ENCODE measurements around the gene MRPL50. TPM values are rescaled to one million over a fixed set of nuclear protein-coding genes. Genes with fewer than 3 reads are reported as not detected.
"Not testable (repeated sequence)": the region's sequence is repeated elsewhere in the genome, so short reads cannot be mapped to it uniquely, and the experiment has no call there.

The MRPL50 gene
- total and polyA plus RNA-seq, 2 donors, result 8.3 to 26.6 TPM

- DNase-seq (ENCODE audit: extremely low spot score), result no peak
- H3K36me3 ChIP-seq (ENCODE audit: insufficient read depth), result peaks cover 24% of the 10 kb centered on the region
- H3K27ac ChIP-seq (ENCODE audit: low read depth), result no peak overlapping the region
- 95% methylated on average over 9 of the region's 9 CpGs for WGBS
- no peak overlapping the region for H3K4me3 ChIP-seq (ENCODE audit: low read depth, low read length)
- H3K4me1 ChIP-seq (ENCODE audit: insufficient read depth), result peaks cover 4% of the 10 kb centered on the region
These were observed 5.3 kb upstream of the MRPL50 start for GRCh38 chr9:101403516-101404285.

DNA sequence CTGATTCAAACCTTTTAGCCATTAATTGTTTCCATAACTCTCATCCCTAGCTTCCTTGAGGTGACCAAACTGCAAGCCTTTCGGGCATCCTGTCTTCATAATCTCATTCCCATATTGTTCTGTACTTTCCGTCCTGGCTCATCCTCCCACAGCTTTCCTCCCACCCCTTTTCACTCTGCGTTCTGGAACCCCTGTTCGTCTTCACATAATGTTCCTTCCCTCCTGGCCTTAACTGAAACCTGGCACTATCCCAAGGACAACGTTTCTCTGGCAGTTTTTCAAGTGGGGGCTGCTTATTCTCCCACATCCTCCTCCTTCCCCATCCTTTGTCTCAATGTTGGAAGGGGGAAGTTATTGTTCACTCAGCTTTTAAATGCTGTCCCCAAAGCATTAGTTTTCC, 1.7 kb upstream of the MRPL50 start:
- H3K4me3 ChIP-seq (ENCODE audit: low read depth, low read length), result no peak overlapping the region
- H3K4me1 ChIP-seq (ENCODE audit: insufficient read depth), result peaks cover 4% of the 10 kb centered on the region
- no peak overlapping the region for H3K27ac ChIP-seq (ENCODE audit: low read depth)
- WGBS, result 46% methylated on average over 5 of the region's 5 CpGs
- DNase-seq (ENCODE audit: extremely low spot score), result no peak
- peaks cover 9% of the 10 kb centered on the region for H3K36me3 ChIP-seq (ENCODE audit: insufficient read depth)

GRCh38 chr9:101399643-101399970, 1.2 kb upstream of the MRPL50 start:
- 13% methylated on average over 2 of the region's 2 CpGs for WGBS
- DNase-seq (ENCODE audit: extremely low spot score), result no peak
- Histone ChIP-seq H3K36me3 (ENCODE audit: insufficient read depth) (peaks cover 9% of the 10 kb centered on the region), H3K27ac (ENCODE audit: low read depth) (no peak overlapping the region), H3K4me1 (ENCODE audit: insufficient read depth) (peaks cover 4% of the 10 kb centered on the region), H3K4me3 (ENCODE audit: low read depth, low read length) (peak overlapping the region; percentile 78)

- peak overlapping the region; percentile 78 for H3K4me3 ChIP-seq (ENCODE audit: low read depth, low read length)
- peaks cover 4% of the 10 kb centered on the region for H3K4me1 ChIP-seq (ENCODE audit: insufficient read depth)
- WGBS, result 1% methylated on average over 28 of the region's 28 CpGs
- H3K27ac ChIP-seq (ENCODE audit: low read depth), result peak overlapping the region; percentile 62
- DNase-seq (ENCODE audit: extremely low spot score), result no peak
- peaks cover 9% of the 10 kb centered on the region for H3K36me3 ChIP-seq (ENCODE audit: insufficient read depth)
These were observed 668 bp upstream of the MRPL50 start for GRCh38 chr9:101398930-101399642.

DNA sequence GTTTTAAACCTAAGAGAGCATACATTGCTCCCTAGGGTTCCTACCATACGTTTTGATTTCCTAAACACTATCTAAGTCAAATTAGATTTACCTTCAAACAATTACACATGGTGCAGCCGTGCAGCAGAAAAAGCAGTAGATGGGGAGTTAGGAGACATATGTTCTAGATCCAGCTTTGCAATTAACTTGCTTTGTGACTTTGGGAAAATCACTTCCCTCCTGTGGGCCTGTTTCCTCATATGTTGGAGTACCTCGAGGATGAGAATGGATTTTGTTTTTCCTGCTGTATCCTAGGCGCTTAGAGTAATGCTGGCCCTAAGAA, 711 bp downstream of the MRPL50 start:
- 11% methylated on average over 4 of the region's 4 CpGs for WGBS
- Histone ChIP-seq H3K4me1 (ENCODE audit: insufficient read depth) (peaks cover 4% of the 10 kb centered on the region), H3K4me3 (ENCODE audit: low read depth, low read length) (peak overlapping the region; percentile 78), H3K27ac (ENCODE audit: low read depth) (no peak overlapping the region), H3K36me3 (ENCODE audit: insufficient read depth) (peaks cover 3% of the 10 kb centered on the region)
- no peak for DNase-seq (ENCODE audit: extremely low spot score)

DNA sequence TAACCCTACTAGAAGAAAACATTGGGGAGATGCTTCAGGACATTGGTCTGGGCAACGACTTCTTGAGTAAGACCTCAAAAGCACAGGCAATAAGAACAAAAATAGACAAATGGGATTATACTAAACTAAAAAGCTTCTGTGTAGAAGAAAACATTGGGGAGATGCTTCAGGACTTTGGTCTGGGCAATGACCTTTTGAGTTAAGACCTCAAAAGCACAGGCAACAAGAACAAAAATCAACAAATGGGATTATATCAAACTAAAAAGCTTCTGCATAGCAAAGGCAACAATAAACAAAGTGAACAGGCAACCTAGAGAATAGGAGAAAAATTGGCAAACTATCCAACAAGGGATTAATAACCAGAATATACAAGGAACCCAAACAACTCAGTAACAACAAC, 3.7 kb downstream of the MRPL50 start:
- no peak for DNase-seq (ENCODE audit: extremely low spot score)
- Histone ChIP-seq H3K27ac (ENCODE audit: low read depth) (no peak overlapping the region), H3K4me1 (ENCODE audit: insufficient read depth) (no peaks in the 10 kb centered on the region), H3K4me3 (ENCODE audit: low read depth, low read length) (no peak overlapping the region), H3K36me3 (ENCODE audit: insufficient read depth) (peaks cover 4% of the 10 kb centered on the region)
- 93% methylated on average over 1 of the region's 1 CpG for WGBS

DNA sequence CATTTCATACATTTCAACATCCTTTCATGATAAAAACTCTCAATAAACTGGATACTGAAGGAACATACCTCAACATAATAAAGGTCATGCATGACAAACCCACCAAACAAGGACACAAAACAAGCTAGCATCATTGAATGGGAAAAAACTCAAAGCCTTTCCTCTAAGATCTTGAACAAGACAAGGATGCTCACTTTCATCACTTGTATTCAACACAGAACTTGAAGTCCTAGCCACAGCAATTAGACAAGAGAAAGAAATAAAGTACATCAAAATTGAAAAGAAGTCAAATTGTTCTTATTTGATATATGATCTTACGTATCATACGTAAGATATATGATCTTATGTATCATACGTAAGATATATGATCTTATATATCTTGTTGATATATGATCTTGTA, 5.3 kb downstream of the MRPL50 start:
- H3K4me3 ChIP-seq (ENCODE audit: low read depth, low read length), result no peak overlapping the region
- WGBS, result 98% methylated on average over 3 of the region's 3 CpGs
- no peak for DNase-seq (ENCODE audit: extremely low spot score)

GRCh38 chr9:101388507-101388993, 9.9 kb downstream of the MRPL50 start:
- WGBS, result 87% methylated on average over 2 of the region's 2 CpGs
- no peak overlapping the region for H3K27ac ChIP-seq (ENCODE audit: low read depth)
- no peak for DNase-seq (ENCODE audit: extremely low spot score)
- no peak overlapping the region for H3K4me3 ChIP-seq (ENCODE audit: low read depth, low read length)
- H3K36me3 ChIP-seq (ENCODE audit: insufficient read depth), result peaks cover 4% of the 10 kb centered on the region
- H3K4me1 ChIP-seq (ENCODE audit: insufficient read depth), result no peaks in the 10 kb centered on the region

More for the DNA sequence above, 5.3 kb downstream of the MRPL50 start:
- H3K4me1 ChIP-seq (ENCODE audit: insufficient read depth), result no peaks in the 10 kb centered on the region
- peaks cover 4% of the 10 kb centered on the region for H3K36me3 ChIP-seq (ENCODE audit: insufficient read depth)
- H3K27ac ChIP-seq (ENCODE audit: low read depth), result no peak overlapping the region

DNA sequence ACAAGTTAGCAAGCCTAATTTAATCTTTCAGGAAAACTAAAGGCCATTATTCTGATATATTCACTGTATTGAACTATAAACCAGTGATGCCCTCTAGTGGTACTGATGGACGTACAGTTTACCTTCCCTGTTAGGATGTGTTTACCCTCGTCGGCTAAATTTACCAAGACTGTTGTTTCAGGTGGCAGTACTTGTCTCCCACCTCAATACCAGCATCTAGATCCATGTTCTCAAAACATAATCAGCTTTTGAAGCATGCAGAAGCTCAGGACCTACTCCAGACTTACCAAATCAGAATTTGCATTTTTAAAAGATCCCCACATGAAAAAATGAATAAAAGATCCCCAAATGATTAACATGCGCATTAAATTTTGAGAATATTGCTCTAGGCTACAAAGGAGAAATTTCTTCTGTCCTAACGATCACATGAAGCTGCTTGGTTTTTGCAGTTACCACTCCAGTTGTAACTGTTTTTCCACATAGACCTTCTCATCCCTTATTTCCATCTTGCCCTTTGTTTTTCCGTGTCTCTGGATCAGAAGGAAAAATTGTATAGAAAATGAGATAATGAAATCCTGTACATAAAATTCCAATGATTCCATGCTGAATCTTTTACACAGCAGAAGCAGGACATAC, 10.4 kb downstream of the MRPL50 start:
- Histone ChIP-seq H3K4me3 (ENCODE audit: low read depth, low read length) (no peak overlapping the region), H3K4me1 (ENCODE audit: insufficient read depth) (no peaks in the 10 kb centered on the region), H3K27ac (ENCODE audit: low read depth) (no peak overlapping the region), H3K36me3 (ENCODE audit: insufficient read depth) (peaks cover 4% of the 10 kb centered on the region)
- no peak for DNase-seq (ENCODE audit: extremely low spot score)
- WGBS, result 59% methylated on average over 6 of the region's 6 CpGs

GRCh38 chr9:101384873-101385536, 13.4 kb downstream of the MRPL50 start, which contains the start of gene BAAT:
Gene BAAT (minus strand): TSS chr9:101385006. CDS start chr9:101371404, 13,602 bp downstream.
- H3K36me3 ChIP-seq (ENCODE audit: insufficient read depth); H3K4me1 ChIP-seq (ENCODE audit: insufficient read depth); H3K4me3 ChIP-seq (ENCODE audit: low read depth, low read length); DNase-seq (ENCODE audit: extremely low spot score); H3K27ac ChIP-seq (ENCODE audit: low read depth): not testable (repeated sequence)
- WGBS, result 88% methylated on average over 11 of the region's 11 CpGs

DNA sequence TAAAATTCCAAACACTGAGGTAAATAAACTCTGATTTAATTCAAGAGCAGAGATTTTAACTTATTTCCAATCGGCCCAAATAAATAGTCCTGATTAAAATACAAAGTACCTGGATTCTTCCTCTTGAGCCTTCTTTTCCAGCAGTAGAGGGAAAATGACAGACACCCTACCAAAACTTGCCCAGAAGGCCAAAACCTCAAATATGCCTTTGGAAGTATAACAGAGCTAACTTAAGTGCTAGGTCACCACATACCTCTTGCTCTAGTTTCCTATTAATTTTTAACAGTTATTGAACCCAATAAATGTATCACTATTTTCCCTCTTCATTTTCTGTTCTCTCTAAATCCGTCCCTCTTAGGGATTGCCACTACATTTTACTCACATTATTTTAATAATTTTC, 15.1 kb downstream of the MRPL50 start:
- no peak overlapping the region for H3K27ac ChIP-seq (ENCODE audit: low read depth)
- no peak for DNase-seq (ENCODE audit: extremely low spot score)
- H3K4me1 ChIP-seq (ENCODE audit: insufficient read depth), result no peaks in the 10 kb centered on the region
- H3K4me3 ChIP-seq (ENCODE audit: low read depth, low read length), result no peak overlapping the region
- 88% methylated on average over 2 of the region's 2 CpGs for WGBS
- H3K36me3 ChIP-seq (ENCODE audit: insufficient read depth), result no peaks in the 10 kb centered on the region

GRCh38 chr9:101381833-101382342, 16.5 kb downstream of the MRPL50 start:
- Histone ChIP-seq H3K36me3 (ENCODE audit: insufficient read depth) (no peaks in the 10 kb centered on the region), H3K4me1 (ENCODE audit: insufficient read depth) (no peaks in the 10 kb centered on the region), H3K27ac (ENCODE audit: low read depth) (no peak overlapping the region), H3K4me3 (ENCODE audit: low read depth, low read length) (no peak overlapping the region)
- DNase-seq (ENCODE audit: extremely low spot score), result no peak
- WGBS, result 93% methylated on average over 2 of the region's 2 CpGs

DNA sequence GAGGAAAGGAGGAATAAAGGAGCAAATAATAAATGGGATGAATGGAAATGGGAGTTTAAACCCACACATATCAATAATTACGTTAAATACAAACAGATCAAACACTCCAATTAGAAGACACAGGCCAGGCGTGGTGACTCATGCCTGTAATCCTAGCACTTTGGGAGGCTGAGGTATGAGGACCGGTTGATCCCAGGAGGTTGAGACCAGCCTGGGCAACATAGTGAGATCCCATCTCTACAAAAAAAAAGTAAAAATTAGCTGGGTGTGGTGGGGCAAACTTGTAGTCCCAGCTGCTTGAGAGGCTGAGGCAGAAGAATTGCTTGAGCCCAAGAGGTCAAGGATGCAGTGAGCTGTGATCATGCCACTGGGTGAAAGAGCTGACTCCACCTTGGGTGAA, 17.3 kb downstream of the MRPL50 start:
- no peak overlapping the region for H3K27ac ChIP-seq (ENCODE audit: low read depth)
- no peaks in the 10 kb centered on the region for H3K36me3 ChIP-seq (ENCODE audit: insufficient read depth)
- no peak overlapping the region for H3K4me3 ChIP-seq (ENCODE audit: low read depth, low read length)
- 90% methylated on average over 3 of the region's 3 CpGs for WGBS
- no peaks in the 10 kb centered on the region for H3K4me1 ChIP-seq (ENCODE audit: insufficient read depth)
- no peak for DNase-seq (ENCODE audit: extremely low spot score)
